Aorta (tissue), 5 donors: ENCODE data around the gene PLXNA2. TPM values are rescaled to one million over a fixed set of nuclear protein-coding genes. Genes with fewer than 3 reads are reported as not detected.

Experiments
- ATAC-seq: fragments of 200-7000 bp; cut with Tn5 transposase; one replicate; pipeline ENCODE4 v1.9.1; 2022; ENCODE audit warnings: moderate library complexity; ENCODE audit not compliant: low FRiP score
- DNase-seq, 2 donors: peaks; one replicate each; pipeline ENCODE4 v3.0.0-alpha.2; 2020
- H3K27ac ChIP-seq, 2 donors: one replicate each; pipeline ENCODE4 v1.5.1; 2013; ENCODE audit warnings: low read length in 2 of 2, mild to moderate bottlenecking in 2 of 2, moderate library complexity in 2 of 2, control low read depth in 1 of 2, inconsistent platforms in 1 of 2, low read depth in 1 of 2
- H3K27me3 ChIP-seq, 2 donors: one replicate each; pipeline ENCODE4 v1.6.1; 2013; ENCODE audit warnings: control low read depth in 1 of 2, low read length in 1 of 2, mild to moderate bottlenecking in 1 of 2, moderate library complexity in 1 of 2; ENCODE audit not compliant: insufficient read depth in 2 of 2, control insufficient read depth in 1 of 2
- H3K36me3 ChIP-seq, 2 donors: one replicate each; pipeline ENCODE4 v1.6.1; 2013; ENCODE audit warnings: control low read depth in 1 of 2, low read length in 1 of 2, mild to moderate bottlenecking in 1 of 2; ENCODE audit not compliant: insufficient read depth in 2 of 2, control insufficient read depth in 1 of 2
- H3K4me1 ChIP-seq, 2 donors: one replicate each; pipeline ENCODE4 v1.6.1; 2013; ENCODE audit warnings: low read length in 2 of 2, control low read depth in 1 of 2, mild to moderate bottlenecking in 1 of 2, moderate library complexity in 1 of 2; ENCODE audit not compliant: insufficient read depth in 2 of 2, control insufficient read depth in 1 of 2
- H3K4me3 ChIP-seq, 2 donors: one replicate each; pipeline ENCODE4 v1.5.1; 2013; ENCODE audit warnings: low read length in 2 of 2, control low read depth in 1 of 2, mild to moderate bottlenecking in 1 of 2
- H3K9me3 ChIP-seq: one replicate; pipeline ENCODE4 v1.6.1; 2013; ENCODE audit warnings: mild to moderate bottlenecking, low read length; ENCODE audit not compliant: control insufficient read depth
- WGBS, 2 donors: extraction: QIAGEN DNeasy Blood & Tissue Kit; methylation state at CpG; one replicate each; pipeline ENCODE4 v1.1.7; 2013; 5-methylcytosine and 5-hydroxymethylcytosine counted together
- intact Hi-C, 2 donors: fragments of 100-400 bp; cut with DNase I; formaldehyde crosslinking; loops; one replicate each; pipeline versions ENCODE4 v1.14.2 to v1.15.0; 2022
- polyA plus RNA-seq, 2 donors: library from polyadenylated mRNA; stranded (reverse); fragments of 200-250 nt; gene quantifications; one replicate each; pipeline ENCODE4 v1.2.3, GENCODE V29; 2013
- total RNA-seq, 2 donors: library from RNA; stranded (reverse); fragmentation: NEBNext Ultra II Directional; extraction: Animal tissue kit (Norgen Biotek cat#: 25700); gene quantifications; one replicate each; pipeline ENCODE4 v1.2.1, GENCODE V29; 2021
- donor health status: healthy with polysubstance abuse.
- donor health status: Bipolar disorder and iron deficiency.
- donor health status: DM: no; HTN: no; CAD: no.
- donor health status: DM: no; HTN: no; CAD: no.
- donor health status: DM: yes; HTN: yes; CAD: no.

PLXNA2 gene
- total and polyA plus RNA-seq, 4 donors, result 2.9 to 37.3 (median 30.0) TPM

GRCh38 chr1:208058756-208059155 is 185.4 kb downstream of the PLXNA2 start:
- DNase-seq, result no peak
- Histone ChIP-seq H3K36me3 (no peaks in the 10 kb centered on the region), H3K9me3 (no peaks in the 10 kb centered on the region), H3K4me1 (no peaks in the 10 kb centered on the region), H3K27ac (no peak overlapping the region), H3K4me3 (no peak overlapping the region), H3K27me3 (no peaks in the 10 kb centered on the region)
- intact Hi-C loops, result no loop called here
- ATAC-seq, result no peak
- WGBS, 2 donors, result 37 to 50% methylated on average over 4 of the region's 4 CpGs

GRCh38 chr1:208058267-208058666 is 185.9 kb downstream of the PLXNA2 start:
- no peak overlapping the region for H3K27ac ChIP-seq
- WGBS, 2 donors, result 83 to 91% methylated on average over 12 of the region's 12 CpGs
- H3K27me3 ChIP-seq, result no peaks in the 10 kb centered on the region
- H3K36me3 ChIP-seq, result peaks cover 0 to under 1% of the 10 kb centered on the region in 2 donors
- intact Hi-C loops, result no loop called here
- H3K4me1 ChIP-seq, result no peaks in the 10 kb centered on the region
- ATAC-seq (no peak), DNase-seq (no peak)
- no peaks in the 10 kb centered on the region for H3K9me3 ChIP-seq
- H3K4me3 ChIP-seq, result no peak overlapping the region

GRCh38 chr1:208057056-208057455 is 187.1 kb downstream of the PLXNA2 start:
- intact Hi-C loops, result no loop called here
- no peaks in the 10 kb centered on the region for H3K9me3 ChIP-seq
- ATAC-seq (no peak), DNase-seq (no peak)
- no peaks in the 10 kb centered on the region for H3K27me3 ChIP-seq
- no peak overlapping the region for H3K4me3 ChIP-seq
- H3K4me1 ChIP-seq, result no peaks in the 10 kb centered on the region
- peaks cover 4 to 5% of the 10 kb centered on the region in 2 donors for H3K36me3 ChIP-seq
- WGBS, 2 donors, result 39% methylated on average over 2 of the region's 2 CpGs
- no peak overlapping the region for H3K27ac ChIP-seq

GRCh38 chr1:208055535-208055934 is 188.6 kb downstream of the PLXNA2 start:
- Histone ChIP-seq H3K36me3 (peaks cover 5 to 7% of the 10 kb centered on the region in 2 donors), H3K4me1 (no peaks in the 10 kb centered on the region), H3K27me3 (no peaks in the 10 kb centered on the region), H3K9me3 (no peaks in the 10 kb centered on the region), H3K27ac (no peak overlapping the region), H3K4me3 (no peak overlapping the region)
- intact Hi-C loops, result no loop called here
- WGBS, 2 donors, result 92 to 93% methylated on average over 11 of the region's 11 CpGs
- DNase-seq (no peak), ATAC-seq (no peak)

- Histone ChIP-seq H3K27me3 (no peaks in the 10 kb centered on the region), H3K9me3 (no peaks in the 10 kb centered on the region), H3K4me1 (no peaks in the 10 kb centered on the region), H3K36me3 (peaks cover 5 to 9% of the 10 kb centered on the region in 2 donors), H3K27ac (no peak overlapping the region), H3K4me3 (no peak overlapping the region)
- intact Hi-C loops, result no loop called here
- WGBS, 2 donors, result 80 to 84% methylated on average over 13 of the region's 13 CpGs
- DNase-seq (no peak), ATAC-seq (no peak)
These were observed 189.2 kb downstream of the PLXNA2 start for GRCh38 chr1:208054911-208055379.

- H3K27ac ChIP-seq, result no peak overlapping the region
- no peak overlapping the region for H3K4me3 ChIP-seq
- no peaks in the 10 kb centered on the region for H3K9me3 ChIP-seq
- H3K27me3 ChIP-seq, result no peaks in the 10 kb centered on the region
- H3K36me3 ChIP-seq, result peaks cover 5 to 9% of the 10 kb centered on the region in 2 donors
- 92 to 93% methylated on average over 6 of the region's 6 CpGs for WGBS, 2 donors
- ATAC-seq (no peak), DNase-seq (no peak)
- intact Hi-C loops, result no loop called here
- no peaks in the 10 kb centered on the region for H3K4me1 ChIP-seq
These were observed 189.7 kb downstream of the PLXNA2 start for GRCh38 chr1:208054485-208054884.

- intact Hi-C loops, result no loop called here
- no peaks in the 10 kb centered on the region for H3K9me3 ChIP-seq
- H3K27me3 ChIP-seq, result no peaks in the 10 kb centered on the region
- DNase-seq (no peak), ATAC-seq (no peak)
- H3K4me3 ChIP-seq, result no peak overlapping the region
- no peak overlapping the region for H3K27ac ChIP-seq
- 89 to 96% methylated on average over 7 of the region's 7 CpGs for WGBS, 2 donors
- H3K36me3 ChIP-seq, result peaks cover 5 to 9% of the 10 kb centered on the region in 2 donors
- H3K4me1 ChIP-seq, result no peaks in the 10 kb centered on the region
These were observed 190.5 kb downstream of the PLXNA2 start for GRCh38 chr1:208053661-208054060.

GRCh38 chr1:208052926-208053407 is 191.2 kb downstream of the PLXNA2 start:
- Histone ChIP-seq H3K4me3 (no peak overlapping the region), H3K27me3 (no peaks in the 10 kb centered on the region), H3K36me3 (peaks cover 5 to 9% of the 10 kb centered on the region in 2 donors), H3K27ac (no peak overlapping the region), H3K9me3 (no peaks in the 10 kb centered on the region), H3K4me1 (no peaks in the 10 kb centered on the region)
- 96 to 100% methylated on average over 3 of the region's 3 CpGs for WGBS, 2 donors
- ATAC-seq (no peak), DNase-seq (peak in 1 of 2 donors; percentile 9)
- intact Hi-C loops, result no loop called here

GRCh38 chr1:208052135-208052534 is 192.0 kb downstream of the PLXNA2 start:
- intact Hi-C loops, result no loop called here
- H3K27me3 ChIP-seq, result no peaks in the 10 kb centered on the region
- no peak overlapping the region for H3K4me3 ChIP-seq
- no peaks in the 10 kb centered on the region for H3K9me3 ChIP-seq
- peaks cover 0 to 1% of the 10 kb centered on the region in 2 donors for H3K4me1 ChIP-seq
- H3K36me3 ChIP-seq, result peaks cover 5 to 9% of the 10 kb centered on the region in 2 donors
- no peak for ATAC-seq
- DNase-seq, result peak in 1 of 2 donors; percentile 57
- H3K27ac ChIP-seq, result no peak overlapping the region
- WGBS, 2 donors, result 82 to 87% methylated on average over 8 of the region's 8 CpGs
